LNCAP (cell line): ENCODE data around the gene SOX6.

Experiments
- TF ChIP-seq, protein P1 (sequence below): fragments of 450-650 bp; IDR thresholded peaks from 2 replicates; pipeline ENCODE4 v1.5.1; 2017; ENCODE audit warnings: mild to moderate bottlenecking

The SOX6 gene

DNA sequence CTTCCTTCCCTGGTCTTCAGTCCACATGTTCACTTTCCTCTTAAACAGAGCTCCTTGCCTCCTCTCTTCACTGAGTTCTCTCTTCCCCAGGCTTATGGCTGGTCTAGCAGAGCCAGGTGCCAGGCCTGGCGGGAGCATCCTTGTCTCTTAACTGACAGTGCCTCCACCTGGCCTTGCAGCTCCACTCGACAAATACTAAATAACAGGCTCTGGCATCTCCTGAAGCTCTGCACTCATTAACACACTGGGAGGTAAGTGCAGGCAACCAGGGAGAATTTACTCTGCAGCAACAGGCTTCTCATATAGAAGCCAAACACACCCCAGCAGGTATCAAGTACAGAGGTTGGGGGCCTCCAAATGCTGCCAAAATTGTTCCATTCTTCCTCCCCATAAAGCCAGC lies 438.1 kb downstream of the SOX6 start:
- TF ChIP-seq, protein P1, sequence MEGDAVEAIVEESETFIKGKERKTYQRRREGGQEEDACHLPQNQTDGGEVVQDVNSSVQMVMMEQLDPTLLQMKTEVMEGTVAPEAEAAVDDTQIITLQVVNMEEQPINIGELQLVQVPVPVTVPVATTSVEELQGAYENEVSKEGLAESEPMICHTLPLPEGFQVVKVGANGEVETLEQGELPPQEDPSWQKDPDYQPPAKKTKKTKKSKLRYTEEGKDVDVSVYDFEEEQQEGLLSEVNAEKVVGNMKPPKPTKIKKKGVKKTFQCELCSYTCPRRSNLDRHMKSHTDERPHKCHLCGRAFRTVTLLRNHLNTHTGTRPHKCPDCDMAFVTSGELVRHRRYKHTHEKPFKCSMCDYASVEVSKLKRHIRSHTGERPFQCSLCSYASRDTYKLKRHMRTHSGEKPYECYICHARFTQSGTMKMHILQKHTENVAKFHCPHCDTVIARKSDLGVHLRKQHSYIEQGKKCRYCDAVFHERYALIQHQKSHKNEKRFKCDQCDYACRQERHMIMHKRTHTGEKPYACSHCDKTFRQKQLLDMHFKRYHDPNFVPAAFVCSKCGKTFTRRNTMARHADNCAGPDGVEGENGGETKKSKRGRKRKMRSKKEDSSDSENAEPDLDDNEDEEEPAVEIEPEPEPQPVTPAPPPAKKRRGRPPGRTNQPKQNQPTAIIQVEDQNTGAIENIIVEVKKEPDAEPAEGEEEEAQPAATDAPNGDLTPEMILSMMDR: no peak
